HG03378 (cell line): ENCODE results near the gene THTPA.

Source experiments
- ATAC-seq: cut with Tn5 transposase; IDR thresholded peaks from one replicate; pipeline ENCODE4 v1.9.1; 2021; ENCODE audit warnings: mild to moderate bottlenecking, moderate library complexity; ENCODE audit not compliant: unreplicated experiment

The THTPA gene, protein sequence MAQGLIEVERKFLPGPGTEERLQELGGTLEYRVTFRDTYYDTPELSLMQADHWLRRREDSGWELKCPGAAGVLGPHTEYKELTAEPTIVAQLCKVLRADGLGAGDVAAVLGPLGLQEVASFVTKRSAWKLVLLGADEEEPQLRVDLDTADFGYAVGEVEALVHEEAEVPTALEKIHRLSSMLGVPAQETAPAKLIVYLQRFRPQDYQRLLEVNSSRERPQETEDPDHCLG

DNA sequence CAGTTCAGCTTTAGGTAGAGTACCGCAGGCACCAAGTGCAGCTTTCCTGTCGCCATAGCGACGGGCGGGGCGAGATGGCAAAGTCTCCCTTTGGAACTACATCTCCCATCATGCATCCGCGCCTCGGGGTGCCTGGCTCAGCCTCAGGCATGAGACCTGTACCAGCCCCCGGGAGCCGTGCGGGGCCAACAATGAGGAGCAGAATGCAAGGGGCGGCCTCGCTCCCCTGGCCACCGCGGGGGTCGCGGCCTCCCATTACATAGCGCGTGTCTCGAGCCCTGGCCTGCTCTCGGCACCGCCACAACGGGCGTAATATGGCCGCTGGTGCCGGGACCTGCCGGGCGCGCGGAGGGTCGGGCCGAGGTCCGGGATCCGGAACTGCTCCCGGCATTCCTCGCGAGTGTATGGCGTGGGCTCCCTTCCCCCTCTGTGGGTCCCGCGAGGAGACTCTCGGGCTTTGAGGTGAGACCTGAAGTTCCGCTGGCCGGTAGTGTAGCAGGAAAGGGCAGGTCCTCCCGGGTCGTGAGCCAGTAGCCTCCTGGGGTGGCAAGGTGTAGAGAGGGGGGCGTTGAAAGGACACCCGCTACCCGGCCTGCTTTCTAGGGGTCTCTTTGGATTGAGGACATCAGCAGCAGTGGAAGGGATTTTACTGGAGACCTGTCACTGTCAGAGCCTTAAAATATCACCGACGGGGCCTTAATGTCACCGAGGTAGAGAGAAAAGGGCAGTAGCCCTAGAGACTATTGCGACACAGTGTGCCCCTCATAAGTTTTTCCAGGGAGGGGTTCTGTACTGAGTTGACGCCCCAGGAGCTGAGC lies at the start of gene THTPA:
TSS of gene THTPA (plus strand) at position 390 of the 818 bp plus-strand sequence. CDS start 487 bp downstream, outside the sequence.
- peak; percentile 89 for ATAC-seq

GRCh38 chr14:23512156-23512555 lies 43.9 kb upstream of the THTPA start:
- ATAC-seq: no peak

DNA sequence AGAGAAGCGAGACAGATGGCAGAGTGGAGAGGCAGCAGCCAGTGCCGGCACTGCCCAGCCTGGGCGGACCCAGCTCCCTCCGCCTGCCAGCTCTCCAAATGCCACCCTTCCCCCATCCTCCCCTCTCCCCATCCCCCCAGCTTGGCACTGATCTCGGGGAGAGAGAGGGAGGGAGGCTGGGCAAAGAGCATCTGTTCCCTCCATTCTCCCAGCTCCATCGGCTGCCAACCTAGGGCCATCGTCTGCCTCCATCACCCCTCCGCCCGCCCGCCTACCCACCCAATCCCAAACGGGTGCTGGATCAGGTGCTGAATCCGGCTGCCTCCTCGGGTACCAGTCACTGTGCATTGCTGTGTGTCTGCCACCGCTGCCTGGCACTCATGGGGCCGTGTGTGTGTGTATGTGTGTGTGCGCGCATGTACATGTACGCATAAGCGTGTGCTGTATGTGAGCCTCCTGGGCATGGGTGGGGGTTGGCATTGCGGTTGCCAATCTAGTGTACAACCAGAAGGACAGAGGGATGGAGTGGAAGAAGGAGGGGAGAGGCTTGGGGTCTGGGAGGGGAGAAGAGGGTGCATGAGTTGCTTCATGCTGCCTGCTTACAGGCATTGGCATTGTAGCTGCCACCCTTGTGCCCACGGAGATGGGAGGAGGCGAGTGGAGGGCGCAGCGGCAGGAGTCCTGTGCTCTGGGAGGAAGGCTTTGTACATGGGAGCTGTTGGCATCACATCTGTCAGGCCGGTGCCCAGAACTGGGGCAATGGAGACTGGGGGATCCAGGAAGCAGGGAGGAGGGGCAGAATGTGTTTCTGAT lies 42.9 kb upstream of the THTPA start:
- no peak for ATAC-seq

DNA sequence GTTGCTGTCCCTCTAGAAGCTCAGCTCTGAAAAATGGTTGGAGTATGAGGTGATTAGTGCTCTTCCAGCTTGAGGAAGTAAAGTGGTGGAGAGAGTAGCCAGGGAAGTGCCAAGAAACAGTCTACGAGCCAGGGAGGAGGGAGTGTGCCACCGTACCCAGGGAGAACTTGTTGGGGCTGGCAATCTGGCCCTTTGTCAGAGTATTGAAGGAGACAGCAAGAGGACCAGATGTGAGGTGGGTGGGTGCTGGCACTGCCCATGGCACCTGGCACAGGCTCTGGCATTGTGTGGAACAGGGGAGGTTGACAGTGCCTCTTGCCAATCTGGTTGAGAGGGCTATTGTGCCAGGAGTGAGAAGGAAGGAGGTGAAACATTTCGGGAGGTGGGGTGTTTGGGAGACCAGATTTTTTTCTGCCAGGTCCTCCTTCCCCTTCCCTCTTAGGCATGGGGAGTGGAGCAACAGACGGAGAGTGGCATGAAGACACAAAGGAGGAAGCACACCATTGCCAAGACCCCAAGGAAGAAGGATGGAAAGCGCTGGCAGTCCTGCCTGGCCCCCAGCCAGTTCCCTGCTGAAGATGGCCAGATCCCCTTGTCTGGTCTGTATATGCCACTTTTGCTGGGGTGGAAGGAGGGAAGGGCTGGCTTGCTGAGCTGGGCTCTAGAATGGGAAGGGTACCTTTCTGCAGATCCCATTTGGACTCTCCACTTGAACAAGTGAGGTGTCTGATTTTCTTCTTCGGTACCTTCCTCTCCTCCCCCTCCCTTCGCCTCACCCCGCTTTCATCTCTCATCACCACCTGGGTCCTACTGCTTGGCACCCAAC lies 42.0 kb upstream of the THTPA start:
- ATAC-seq: no peak

DNA sequence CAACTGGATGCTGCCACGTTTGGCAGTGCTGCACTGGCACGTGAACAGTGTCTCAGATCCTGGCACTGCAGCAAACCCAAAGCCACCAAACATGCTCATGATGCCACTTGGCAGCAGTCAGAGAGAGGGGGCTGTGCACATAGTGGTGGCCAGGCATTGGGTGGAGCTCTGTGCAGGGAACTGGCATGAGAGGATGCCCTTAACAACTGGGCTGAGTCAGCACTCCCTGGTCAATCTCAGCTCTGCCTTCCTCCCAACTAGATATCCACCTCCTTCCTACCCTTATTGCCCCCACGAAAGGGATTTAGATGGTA lies 41.5 kb upstream of the THTPA start:
- ATAC-seq: no peak

GRCh38 chr14:23517650-23518326 lies 38.3 kb upstream of the THTPA start:
- no peak for ATAC-seq

DNA sequence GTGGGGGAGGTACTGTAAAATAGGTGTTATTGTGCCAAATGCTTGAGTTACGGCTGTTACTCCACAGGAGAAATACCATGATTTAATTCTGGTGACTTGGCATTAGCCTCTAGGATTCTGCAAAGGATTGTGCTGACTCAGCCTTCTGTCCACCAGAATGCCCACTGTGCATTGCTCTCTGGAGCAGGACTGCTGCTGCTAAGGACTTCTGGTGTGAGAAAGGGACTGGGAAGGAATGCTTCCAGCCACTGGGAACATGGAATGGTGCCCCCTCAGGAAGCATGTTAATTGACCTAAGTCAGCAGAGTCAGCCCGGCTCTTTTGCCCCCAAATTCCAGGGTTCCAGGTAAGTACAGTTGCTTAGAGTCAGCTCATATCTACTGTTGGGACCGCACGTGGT lies 37.4 kb upstream of the THTPA start:
- no peak for ATAC-seq

DNA sequence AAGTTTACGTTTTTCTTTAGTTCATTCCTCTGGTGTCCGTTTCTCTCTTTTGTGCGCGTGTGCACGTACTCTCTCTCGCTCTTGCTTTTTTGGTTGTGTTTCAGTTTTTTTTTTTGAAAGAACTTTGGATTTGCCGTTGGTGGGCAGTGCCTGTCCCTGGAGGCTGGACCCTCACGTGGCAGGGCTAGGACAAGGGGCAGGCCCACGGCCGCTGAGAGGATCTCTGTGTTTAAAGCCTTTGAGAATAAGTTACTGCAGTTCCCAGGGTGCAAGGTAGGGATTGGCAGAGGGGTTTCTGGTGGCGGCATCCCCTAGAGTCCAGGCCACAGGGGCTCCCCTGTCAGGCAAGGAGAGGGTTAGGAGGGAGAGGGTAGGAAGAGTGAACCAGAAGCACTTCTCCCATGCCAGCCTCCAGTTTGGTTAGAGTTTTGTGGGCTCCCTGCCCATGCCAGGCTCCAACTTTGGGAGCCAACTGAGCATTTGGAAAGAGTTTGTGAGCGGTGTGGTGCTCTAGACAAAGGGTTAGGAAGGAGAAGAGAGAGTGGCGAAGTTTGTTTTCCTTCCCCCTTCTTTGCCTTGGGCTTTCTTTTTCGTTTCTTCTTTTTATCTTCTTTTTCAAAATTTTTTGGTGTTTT lies 35.1 kb upstream of the THTPA start:
- no peak for ATAC-seq

DNA sequence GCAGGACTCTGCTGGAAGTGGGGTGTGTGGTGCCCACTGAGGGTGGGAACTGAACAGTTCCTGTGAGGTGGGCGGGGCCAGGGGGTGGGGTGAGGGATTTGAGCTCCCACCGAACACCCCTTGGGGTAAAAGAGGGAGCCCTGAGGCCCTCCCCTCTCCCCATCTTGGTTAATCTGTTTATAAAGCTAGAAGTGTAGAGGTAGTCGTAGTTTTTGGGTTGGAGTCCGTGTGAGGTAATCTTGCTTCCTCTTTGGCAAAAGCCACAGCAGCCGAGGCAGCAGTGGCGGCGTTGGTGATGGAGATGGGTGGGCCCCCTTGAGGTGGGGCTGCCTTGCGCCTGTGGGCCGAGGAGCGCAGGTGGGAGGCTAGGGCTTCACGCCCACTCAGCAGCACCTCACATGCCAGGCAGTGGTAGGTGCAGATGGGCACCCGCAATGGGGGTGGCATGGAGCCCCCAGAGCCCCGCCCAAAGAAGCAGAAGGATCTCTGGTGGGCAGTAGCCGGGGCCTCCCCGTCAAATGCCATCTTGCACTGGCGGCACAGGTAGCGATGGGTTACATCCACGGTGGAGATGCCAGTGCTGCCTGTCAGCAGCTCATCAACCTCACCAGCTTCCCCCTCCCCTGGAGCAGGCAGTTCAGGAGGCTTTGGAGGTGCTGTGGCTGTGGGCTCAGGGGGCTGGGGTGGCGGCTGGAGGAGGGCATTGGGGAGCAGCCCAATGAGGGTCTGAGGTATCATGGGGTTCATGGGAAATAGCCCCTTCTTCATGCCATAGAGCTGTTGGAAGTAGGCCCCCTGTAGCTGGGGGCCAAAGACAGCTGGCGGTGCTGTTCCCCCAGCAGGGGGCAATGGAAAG lies 34.1 kb upstream of the THTPA start:
- ATAC-seq: no peak

DNA sequence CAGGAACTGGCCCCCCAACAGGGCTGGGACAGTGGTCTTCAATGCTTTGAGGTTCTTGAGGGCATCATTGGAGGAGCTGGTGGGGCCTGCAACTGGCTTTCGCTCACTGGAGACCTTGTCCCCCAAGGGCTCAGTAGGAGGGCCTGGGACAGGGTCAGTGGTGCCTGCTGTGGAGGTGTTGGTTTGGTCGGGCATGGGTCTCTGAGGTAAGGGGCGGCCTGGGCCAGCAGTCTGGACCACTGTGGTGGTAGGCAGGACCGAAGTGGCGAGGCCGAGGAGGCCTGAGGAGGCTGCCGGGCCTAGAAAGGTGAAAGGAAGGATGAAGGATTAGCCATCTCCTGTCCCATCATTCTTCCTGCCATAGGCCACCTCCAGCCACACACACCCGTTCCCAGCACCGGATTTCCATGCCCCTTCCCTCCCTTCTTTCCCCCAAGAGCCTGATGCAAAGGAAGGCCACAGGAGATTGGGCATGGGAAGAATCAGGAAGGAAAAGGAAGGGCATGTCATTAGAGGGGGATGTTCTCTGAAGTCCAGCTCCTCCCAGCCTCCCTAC lies 33.4 kb upstream of the THTPA start:
- ATAC-seq: no peak

GRCh38 chr14:23523229-23524016 lies 32.6 kb upstream of the THTPA start:
- ATAC-seq: no peak

GRCh38 chr14:23524954-23525353 lies 31.1 kb upstream of the THTPA start:
- ATAC-seq: no peak

DNA sequence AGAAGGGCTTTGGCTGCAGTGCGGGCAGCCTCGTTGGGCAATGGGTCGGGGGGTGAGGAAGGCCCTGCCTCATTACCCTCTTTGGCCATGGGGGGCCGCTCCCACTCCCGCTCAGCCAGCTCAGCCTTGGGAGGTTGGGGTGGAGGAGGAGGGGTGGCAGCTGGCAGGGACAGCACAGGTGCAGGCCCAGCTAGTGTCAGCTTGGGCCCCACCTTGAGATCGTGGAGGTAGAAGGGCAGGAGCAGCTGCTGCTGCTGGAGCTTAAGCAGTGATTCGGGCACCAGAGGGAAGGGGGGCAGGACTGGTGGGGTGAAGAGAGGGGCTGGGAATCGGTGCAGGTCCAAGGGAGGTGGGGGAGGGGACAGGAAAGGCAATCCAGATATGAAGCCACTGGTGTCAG lies 30.5 kb upstream of the THTPA start:
- no peak for ATAC-seq

DNA sequence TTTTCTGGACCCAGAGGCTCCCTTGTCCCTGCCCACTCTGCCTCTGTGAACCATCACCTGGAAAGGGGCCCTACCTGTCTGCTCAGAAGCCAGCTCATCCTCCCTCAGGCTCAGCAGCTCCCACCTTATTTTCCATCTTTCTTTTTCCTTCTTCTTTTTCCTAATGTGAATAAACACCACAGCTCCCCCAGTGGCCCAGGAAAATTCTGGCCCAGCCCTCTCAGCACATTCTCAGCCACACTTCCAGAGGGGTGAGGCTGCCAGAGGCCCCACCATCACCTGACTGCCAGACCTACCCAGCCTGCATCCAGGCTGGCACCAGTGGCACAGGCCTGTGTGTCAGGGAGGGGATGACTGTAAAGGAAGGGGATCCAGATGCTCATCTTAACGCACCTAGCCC lies 27.5 kb upstream of the THTPA start:
- no peak for ATAC-seq

DNA sequence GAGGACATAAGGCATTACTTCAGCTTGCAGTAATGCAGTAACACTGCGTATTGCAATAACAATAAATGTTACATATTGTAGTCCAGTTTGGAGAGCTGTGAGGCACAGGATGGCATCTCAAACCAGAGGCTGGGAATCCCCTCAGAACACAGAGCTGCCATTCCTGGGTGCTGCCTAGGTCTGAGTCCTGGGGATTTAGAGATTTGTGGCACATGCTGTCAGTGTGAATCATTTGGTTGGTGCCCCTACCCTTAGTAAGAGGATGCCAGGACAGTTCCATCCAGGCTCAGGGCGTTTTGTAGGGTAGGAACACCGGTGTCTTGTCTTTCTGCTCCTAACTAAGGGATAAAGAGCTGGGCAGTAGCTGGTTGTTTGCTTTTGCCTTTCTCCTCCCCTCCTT lies 27.1 kb upstream of the THTPA start:
- no peak for ATAC-seq

DNA sequence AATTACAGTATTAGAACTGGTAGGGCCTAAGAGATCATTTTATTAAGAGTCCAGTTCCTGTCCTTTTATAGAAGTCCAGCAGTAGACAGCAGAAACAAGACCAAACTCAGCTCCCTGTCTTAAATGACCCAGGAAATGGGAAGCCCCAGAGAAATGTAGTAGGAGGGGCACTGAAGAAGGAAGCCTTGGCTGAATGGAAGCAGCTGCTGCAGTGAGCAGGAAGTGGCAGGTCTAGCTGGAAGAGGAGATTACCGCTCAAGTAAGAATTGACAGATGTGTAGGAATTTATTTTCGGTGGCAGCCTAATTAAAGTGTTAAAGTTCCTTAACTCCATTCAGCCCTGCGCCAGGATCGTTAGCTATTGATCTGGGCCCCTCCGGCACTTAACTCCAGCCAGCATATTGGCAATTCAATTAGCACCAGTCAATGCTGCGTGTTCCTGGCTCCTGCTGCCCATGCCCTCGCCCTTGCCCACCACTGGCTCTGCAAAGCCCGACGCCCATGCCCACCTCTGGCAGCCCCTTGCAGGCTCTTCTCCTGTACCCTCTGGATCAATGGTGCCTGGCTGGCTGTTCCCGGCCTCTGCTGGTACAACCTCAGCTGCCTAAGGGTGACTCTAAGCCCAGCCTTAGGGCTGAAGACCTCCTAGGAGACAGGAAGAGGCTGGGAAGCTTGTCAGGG lies 25.6 kb upstream of the THTPA start:
- ATAC-seq: no peak

DNA sequence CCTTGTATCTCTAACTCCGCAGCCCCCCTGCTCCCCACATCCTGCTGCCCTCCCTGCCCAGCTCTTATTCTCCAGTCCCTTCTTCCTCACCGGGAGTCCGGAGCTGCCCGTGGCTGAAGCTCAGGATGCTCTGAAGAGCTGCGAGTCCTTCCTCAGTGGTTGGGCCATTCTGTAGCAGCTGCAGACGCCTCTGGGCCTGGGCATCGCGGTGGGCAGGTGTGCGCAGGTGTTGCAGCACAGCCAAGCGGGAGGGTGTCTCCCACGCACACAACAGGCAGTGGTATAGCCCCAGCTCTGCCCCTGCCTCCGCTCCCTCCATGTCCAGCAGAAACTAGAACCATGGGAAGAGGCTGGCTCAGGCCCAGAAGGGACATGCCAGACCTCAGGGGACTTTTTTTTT lies 24.7 kb upstream of the THTPA start:
- ATAC-seq: no peak
